Measurements from ENCODE around the gene ZBTB16. TPM values are rescaled to one million over a fixed set of nuclear protein-coding genes. Genes with fewer than 3 reads are reported as not detected.

The ZBTB16 gene
- total RNA-seq, 1 donor from 2014 or later = 21.9 TPM

DNA sequence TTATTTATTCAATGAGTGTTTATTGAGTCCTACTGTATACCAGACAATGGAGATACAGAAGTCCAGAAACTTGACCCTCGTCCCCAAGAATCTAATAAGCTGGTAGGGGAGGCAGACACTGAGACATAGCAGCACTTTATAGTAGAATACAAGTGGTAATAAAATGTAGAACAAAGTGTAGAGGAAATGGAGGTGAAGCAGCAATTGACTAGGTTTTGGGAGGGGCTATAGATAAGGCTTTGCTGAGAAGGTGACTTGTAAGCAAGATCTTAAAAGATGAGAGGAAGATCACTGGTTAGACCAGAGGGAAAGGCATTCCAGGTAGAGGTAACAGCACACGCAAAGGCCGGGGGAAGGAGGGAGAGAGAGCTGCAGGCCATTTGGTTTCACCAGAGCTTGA, 57.3 kb downstream of the ZBTB16 start:
- TF ChIP-seq, protein P1, sequence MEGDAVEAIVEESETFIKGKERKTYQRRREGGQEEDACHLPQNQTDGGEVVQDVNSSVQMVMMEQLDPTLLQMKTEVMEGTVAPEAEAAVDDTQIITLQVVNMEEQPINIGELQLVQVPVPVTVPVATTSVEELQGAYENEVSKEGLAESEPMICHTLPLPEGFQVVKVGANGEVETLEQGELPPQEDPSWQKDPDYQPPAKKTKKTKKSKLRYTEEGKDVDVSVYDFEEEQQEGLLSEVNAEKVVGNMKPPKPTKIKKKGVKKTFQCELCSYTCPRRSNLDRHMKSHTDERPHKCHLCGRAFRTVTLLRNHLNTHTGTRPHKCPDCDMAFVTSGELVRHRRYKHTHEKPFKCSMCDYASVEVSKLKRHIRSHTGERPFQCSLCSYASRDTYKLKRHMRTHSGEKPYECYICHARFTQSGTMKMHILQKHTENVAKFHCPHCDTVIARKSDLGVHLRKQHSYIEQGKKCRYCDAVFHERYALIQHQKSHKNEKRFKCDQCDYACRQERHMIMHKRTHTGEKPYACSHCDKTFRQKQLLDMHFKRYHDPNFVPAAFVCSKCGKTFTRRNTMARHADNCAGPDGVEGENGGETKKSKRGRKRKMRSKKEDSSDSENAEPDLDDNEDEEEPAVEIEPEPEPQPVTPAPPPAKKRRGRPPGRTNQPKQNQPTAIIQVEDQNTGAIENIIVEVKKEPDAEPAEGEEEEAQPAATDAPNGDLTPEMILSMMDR (IDR thresholded peaks at IDR 0.05) = no peak
- Mint-ChIP-seq H3K27ac (ENCODE audit: unreplicated experiment) (no peak overlapping the region), H3K36me3 (ENCODE audit: low read depth) (peaks cover 18% of the 10 kb centered on the region), H3K4me3 (ENCODE audit: unreplicated experiment) (no peak overlapping the region), H3K4me1 (ENCODE audit: low read depth) (peaks cover 17% of the 10 kb centered on the region), H3K27me3 (ENCODE audit: low read depth) (peaks cover 38% of the 10 kb centered on the region), H3K9me3 (ENCODE audit: low read depth) (no peaks in the 10 kb centered on the region)
- no peak for DNase-seq (ENCODE audit: low spot score)

DNA sequence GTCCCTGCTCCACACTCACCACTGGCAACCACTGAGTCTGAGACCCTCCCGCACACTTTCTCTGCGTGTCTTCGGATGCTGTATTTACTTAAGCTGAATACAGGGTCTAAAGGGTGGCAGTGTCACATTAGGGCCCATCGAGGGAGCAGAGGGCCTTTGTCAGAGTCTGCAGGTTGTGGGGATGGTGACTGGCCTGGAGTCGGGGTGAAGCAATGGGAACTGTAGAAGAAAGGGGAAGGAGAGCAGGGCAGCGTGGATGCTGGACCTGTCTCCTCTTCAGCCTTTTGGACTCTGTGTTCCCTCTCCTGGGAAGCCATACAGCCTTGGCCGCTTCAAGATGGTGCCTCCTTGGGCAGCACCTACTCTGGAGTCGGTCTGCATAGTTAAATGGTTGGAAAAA, 61.1 kb downstream of the ZBTB16 start:
- TF ChIP-seq, protein P1 (IDR thresholded peaks at IDR 0.05) = no peak
- Mint-ChIP-seq H3K27ac (ENCODE audit: unreplicated experiment) (no peak overlapping the region), H3K4me3 (ENCODE audit: unreplicated experiment) (no peak overlapping the region), H3K36me3 (ENCODE audit: low read depth) (peaks cover 16% of the 10 kb centered on the region), H3K27me3 (ENCODE audit: low read depth) (peaks cover 26% of the 10 kb centered on the region), H3K9me3 (ENCODE audit: low read depth) (no peaks in the 10 kb centered on the region), H3K4me1 (ENCODE audit: low read depth) (peaks cover 25% of the 10 kb centered on the region)
- no peak for DNase-seq (ENCODE audit: low spot score)

DNA sequence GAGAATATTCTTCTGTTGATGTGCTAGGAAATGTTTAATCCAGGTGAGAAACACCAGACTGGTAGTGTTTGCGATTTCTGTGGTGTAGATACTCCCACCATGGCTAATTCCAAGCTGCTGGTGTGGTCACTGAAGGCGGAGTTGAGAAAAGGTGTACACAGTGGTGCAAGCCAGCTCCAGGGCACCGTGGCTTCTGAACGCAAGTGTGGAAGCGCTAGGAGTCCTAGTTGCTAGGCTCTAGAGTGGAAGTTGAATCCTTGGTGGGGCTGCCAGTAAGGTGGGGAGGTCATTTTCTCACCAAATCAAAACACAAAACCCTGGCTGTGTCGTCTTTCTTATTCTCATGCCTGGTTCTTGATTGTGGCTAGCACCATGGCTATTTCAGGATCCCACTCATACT, 61.6 kb downstream of the ZBTB16 start:
- DNase-seq (ENCODE audit: low spot score) = no peak
- no peak overlapping the region for H3K27ac Mint-ChIP-seq (ENCODE audit: unreplicated experiment)

DNA sequence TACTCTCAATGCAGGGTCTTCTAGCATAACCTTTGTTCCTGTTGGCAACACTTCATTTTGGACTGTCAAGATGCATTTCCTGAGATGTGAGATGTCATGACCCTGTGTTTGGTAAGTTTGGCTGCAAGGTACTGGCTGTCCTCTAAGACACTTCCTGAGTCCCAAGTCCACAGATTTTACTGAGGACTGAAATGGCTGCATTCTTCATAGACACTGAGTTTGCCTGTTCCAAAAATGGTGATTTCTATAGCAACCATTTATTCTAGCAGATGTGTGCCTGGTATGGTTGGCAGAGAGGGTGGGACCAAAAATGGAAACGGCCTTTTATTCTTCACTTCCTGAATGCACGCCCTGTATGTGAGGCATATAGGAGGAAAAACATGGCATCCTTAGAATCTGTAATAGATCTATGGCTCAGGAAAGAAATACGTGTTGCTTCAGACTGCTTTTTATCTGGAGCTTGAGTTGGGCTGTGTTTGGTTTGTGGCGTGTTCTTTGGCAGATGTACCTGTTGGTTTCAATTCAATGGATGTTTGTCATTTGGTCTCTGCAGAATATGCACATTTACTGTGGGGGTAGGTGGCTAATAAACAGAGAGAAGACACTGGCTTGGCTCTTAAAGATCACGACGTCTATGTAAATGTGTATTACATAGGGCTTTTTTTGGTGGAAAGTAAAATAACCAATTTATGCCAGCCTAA, 62.4 kb downstream of the ZBTB16 start:
- H3K9me3 Mint-ChIP-seq (ENCODE audit: low read depth) = no peaks in the 10 kb centered on the region
- peaks cover 25% of the 10 kb centered on the region for H3K4me1 Mint-ChIP-seq (ENCODE audit: low read depth)

More for the DNA sequence above, 61.6 kb downstream of the ZBTB16 start:
- TF ChIP-seq, protein P1 (IDR thresholded peaks at IDR 0.05) = no peak
- no peak overlapping the region for H3K4me3 Mint-ChIP-seq (ENCODE audit: unreplicated experiment)
- no peaks in the 10 kb centered on the region for H3K9me3 Mint-ChIP-seq (ENCODE audit: low read depth)
- H3K27me3 Mint-ChIP-seq (ENCODE audit: low read depth) = peaks cover 27% of the 10 kb centered on the region
- peaks cover 25% of the 10 kb centered on the region for H3K4me1 Mint-ChIP-seq (ENCODE audit: low read depth)
- H3K36me3 Mint-ChIP-seq (ENCODE audit: low read depth) = peaks cover 22% of the 10 kb centered on the region

DNA sequence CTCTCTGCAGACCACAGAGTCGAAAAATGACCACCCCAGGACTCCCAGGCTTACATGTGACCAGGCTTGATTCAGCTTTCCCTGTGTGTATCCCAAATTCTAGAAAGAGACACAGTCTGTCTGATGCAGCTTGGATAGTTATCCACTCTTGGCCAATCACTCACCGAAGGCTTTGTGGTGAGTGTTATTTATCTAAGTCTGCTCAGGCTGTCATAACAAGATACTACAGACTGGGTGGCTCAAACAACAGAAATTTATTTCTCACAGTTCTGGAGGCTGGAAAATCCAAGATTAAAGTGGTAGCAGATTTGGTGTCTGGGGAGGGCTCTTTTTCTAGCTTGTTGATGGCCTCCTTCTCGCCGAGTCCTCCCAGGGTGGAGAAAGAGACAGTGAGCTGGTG, 63.2 kb downstream of the ZBTB16 start:
- Mint-ChIP-seq H3K9me3 (ENCODE audit: low read depth) (no peaks in the 10 kb centered on the region), H3K4me3 (ENCODE audit: unreplicated experiment) (no peak overlapping the region), H3K27ac (ENCODE audit: unreplicated experiment) (peak overlapping the region; percentile 82), H3K27me3 (ENCODE audit: low read depth) (peaks cover 22% of the 10 kb centered on the region), H3K4me1 (ENCODE audit: low read depth) (peaks cover 25% of the 10 kb centered on the region), H3K36me3 (ENCODE audit: low read depth) (peaks cover 23% of the 10 kb centered on the region)
- no peak for DNase-seq (ENCODE audit: low spot score)
- TF ChIP-seq, protein P1 (IDR thresholded peaks at IDR 0.05) = no peak

More for the DNA sequence above, 62.4 kb downstream of the ZBTB16 start:
- Mint-ChIP-seq H3K27me3 (ENCODE audit: low read depth) (peaks cover 23% of the 10 kb centered on the region), H3K36me3 (ENCODE audit: low read depth) (peaks cover 22% of the 10 kb centered on the region), H3K27ac (ENCODE audit: unreplicated experiment) (no peak overlapping the region), H3K4me3 (ENCODE audit: unreplicated experiment) (no peak overlapping the region)
- no peak for DNase-seq (ENCODE audit: low spot score)
- TF ChIP-seq, protein P1 (IDR thresholded peaks at IDR 0.05) = no peak
